ENCODE data around the gene SNAP47.

SNAP47 gene

DNA sequence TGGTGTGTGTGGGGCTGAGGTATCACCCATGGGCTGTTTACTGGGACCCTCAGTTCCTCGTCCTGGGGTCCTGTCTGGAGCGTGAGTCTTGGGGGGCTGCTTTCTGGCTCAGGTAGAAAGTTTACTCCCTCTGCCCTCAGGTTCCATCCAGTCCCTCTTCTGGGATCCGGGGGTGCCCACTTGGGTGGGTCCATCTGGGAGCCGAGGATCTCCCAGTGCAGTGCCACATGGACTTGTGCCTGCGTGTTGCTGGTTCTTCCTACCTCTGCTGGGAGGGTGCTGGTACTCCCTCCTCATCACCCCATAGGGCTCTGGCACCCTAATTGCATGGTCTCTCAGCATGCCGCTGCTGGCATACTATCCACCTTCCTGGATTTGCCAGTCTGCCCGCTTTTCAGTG, 14.0 kb downstream of the SNAP47 start:
- no peak for DNase-seq (ENCODE audit: low read depth)

GRCh38 chr1:227749916-227750710, 14.9 kb downstream of the SNAP47 start:
- DNase-seq (ENCODE audit: low read depth), result no peak

GRCh38 chr1:227753999-227754711, 18.9 kb downstream of the SNAP47 start:
- no peak for DNase-seq (ENCODE audit: low read depth)

GRCh38 chr1:227754958-227755357, 19.7 kb downstream of the SNAP47 start:
- no peak for DNase-seq (ENCODE audit: low read depth)

DNA sequence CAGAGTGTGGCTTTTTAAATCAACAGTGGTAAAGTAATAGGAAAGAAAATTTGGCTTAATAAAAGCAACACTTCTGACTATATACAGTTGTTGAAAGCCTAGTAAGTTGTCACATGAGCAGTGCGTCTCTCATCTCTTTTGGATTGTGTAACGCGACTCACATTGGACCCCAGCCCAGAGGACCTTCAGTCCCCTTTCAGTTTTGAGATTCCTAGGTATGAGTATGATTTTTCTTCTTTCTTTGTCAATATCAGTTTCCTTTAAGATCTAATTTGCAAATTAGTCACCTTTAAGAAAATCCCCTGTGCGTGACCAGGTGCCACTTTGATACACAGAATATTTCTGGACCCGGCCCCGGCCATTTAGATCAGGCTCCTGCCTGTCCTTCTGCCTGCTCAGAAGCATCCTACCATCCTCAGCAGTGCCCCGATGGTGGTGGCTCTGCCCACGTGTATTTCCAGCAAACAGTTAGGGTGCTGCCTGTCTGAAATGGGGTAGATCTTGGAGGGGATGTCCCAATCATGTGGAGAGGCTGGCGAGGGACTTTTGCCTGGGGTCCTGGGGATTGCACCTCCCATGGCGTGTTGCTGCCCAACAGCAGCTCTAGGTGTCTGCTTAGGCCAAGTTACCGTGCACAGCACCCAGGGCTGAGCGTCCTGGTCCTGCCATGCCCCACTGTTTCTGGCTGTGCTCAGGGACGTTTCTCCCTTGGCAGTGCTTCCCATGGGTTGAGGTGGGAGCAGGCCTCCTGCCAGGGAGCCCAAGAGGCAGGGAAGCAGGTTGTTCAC, 21.1 kb downstream of the SNAP47 start:
- no peak for DNase-seq (ENCODE audit: low read depth)

DNA sequence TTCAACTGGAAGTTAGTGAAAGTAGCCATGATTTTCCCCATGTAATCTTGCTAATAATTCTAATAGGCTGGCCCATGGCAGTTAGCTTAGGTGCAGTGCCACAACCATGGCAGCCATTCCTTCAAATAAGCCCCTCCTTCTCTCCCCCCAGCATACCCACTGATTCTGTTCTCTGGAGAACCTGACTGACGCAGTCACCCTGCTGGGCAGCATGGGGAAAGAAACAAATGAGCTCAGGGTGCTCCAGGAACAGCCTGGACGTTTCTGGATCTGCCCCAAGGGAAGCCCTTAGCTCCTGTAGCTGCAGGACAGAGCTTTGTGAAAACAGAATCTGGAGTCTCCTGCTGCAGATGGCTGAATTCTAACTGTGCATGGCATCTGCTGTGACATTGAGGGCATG, 22.5 kb downstream of the SNAP47 start:
- DNase-seq (ENCODE audit: low read depth), result no peak

- no peak for DNase-seq (ENCODE audit: low read depth)
Measured at GRCh38 chr1:227758366-227758765, 23.1 kb downstream of the SNAP47 start.

GRCh38 chr1:227759341-227760300, 24.4 kb downstream of the SNAP47 start:
- DNase-seq (ENCODE audit: low read depth), result no peak

- no peak for DNase-seq (ENCODE audit: low read depth)
Measured at GRCh38 chr1:227760377-227760776, 25.1 kb downstream of the SNAP47 start.

- DNase-seq (ENCODE audit: low read depth), result no peak
Measured at GRCh38 chr1:227761621-227762230, 26.5 kb downstream of the SNAP47 start.

DNA sequence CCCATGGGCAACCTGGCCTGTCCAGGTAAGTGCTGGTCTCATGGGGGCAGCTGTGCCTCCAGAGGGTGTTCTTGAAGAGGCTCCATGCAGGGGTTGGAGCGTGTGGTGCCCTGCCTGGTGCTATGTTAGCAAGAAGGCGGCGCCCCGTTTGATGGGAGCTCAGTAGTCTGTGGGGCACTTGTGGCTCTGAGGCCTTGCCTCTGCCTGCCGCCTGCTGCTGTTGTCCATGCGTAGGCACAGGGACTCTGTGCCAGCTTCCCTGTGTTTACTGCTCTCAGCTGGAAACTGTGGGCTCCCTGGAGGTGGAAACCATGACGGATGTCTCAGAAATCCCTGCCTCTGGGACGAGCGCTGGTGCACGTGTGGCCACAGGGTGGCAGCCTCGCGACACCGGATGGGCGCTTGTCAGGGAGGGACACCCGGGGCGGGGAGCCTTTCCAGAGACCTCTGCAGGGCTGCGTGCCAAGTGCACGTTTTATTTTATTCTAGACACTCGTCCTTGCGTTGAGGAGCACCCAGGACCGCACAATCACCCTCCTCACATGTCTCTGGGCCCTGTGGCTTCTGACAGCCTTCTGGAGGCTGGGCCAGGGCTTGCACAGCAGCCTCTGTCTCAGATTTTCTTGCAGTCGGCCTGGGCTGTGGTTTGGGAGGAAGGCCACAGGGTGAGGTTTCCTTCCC, 27.1 kb downstream of the SNAP47 start:
- peak; percentile 76 for DNase-seq (ENCODE audit: low read depth)

- no peak for DNase-seq (ENCODE audit: low read depth)
Measured at GRCh38 chr1:227763246-227764018, 28.2 kb downstream of the SNAP47 start.

- no peak for DNase-seq (ENCODE audit: low read depth)
Measured at GRCh38 chr1:227764019-227764391, 28.8 kb downstream of the SNAP47 start.

GRCh38 chr1:227765261-227766014, 30.2 kb downstream of the SNAP47 start:
- DNase-seq (ENCODE audit: low read depth), result no peak

GRCh38 chr1:227766015-227766634, 30.9 kb downstream of the SNAP47 start:
- DNase-seq (ENCODE audit: low read depth), result peak; percentile 58

DNA sequence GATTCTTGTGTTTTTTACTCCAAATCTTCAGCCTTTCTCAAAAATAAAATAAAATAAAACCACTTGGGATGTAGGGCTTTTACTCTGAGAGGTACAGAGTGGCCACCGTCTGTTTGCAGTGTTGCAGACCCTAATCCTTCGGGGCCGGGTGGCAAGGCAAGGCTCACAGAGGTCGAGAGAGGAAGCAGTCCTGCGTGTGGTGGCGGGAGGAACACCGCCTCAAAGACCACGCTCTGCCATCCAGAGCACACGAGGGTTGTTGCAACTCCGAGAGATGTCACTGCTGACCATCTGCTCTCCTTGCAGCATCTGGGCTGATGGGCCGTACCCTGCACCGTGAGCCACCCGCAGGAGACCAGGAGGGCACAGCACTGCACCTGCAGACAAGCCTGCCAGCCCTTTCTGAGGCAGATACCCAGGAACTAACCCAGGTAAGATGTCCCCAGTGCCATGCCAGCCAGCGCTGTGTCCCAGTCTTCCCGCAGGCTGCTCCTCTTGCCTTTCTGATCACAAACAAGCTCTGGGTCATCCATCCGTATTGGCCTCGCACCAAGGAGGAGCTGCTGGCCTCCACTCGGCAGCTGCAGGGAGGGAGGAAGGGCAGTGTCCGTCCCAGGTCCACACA, 31.5 kb downstream of the SNAP47 start:
- no peak for DNase-seq (ENCODE audit: low read depth)

DNA sequence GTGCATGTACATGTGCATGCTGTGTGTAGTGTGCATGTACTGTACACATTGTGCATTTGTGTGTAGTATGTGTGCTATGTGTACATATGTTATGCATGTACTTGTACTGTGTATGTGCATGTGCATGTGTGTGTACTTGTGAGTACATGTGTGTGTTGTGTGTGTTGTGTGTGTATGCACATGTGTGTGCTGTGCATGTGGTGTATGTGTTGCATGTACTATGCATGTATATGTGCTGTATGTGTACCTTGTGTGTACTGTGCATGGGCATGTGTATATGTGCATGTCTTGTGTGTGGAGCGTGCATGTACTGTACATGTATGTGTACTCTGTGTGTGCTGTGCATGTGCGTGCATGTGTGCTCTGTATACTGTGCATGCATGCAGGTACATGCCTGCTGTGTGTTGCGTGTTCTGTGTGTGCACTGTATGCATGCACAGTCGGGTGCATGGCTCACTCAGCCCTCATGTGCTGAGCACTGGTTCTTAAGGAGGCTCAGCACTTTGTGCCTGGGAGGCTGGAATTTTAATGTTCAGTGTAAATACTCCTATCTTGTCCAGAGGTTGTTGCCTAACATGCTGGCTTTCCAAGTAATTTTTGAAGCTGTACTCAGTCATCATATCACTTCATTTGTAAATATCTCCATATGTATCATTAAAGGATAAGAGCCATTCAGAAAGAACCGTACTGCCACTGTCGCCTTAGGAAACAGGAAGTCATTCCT, 32.3 kb downstream of the SNAP47 start:
- no peak for DNase-seq (ENCODE audit: low read depth)

DNA sequence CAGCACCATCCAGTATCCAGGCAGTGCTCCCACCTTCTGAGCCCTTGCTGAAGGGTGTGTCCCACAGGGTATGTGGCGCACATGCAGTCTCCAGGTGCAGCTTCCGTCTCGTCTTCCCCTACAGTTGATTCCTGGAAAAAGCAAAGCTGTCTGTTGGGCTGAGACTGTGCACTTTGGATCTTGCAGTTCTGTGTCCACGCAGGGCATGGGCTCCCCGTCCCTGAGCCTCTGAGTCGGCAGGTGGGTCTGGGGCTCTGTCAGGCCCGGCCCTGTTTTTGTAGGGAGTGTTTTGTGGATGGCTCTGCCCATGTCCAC, 32.8 kb downstream of the SNAP47 start:
- DNase-seq (ENCODE audit: low read depth), result no peak

All from stimulated activated CD8-positive, alpha-beta memory T cell treated with anti-CD3 and anti-CD28 coated beads, Interleukin-15, amount 100 ng/mL, for 1 hour (primary cell).